Heart right ventricle (tissue), 16 donors: ENCODE results near the gene RGMA. TPM values are rescaled to one million over a fixed set of nuclear protein-coding genes. Genes with fewer than 3 reads are reported as not detected.
A peak's percentile ranks its signal among the peaks of the same experiment; 100 is the strongest.

ENCODE experiments used
- ATAC-seq, 8 donors: fragments of 200-7000 bp; cut with Tn5 transposase; one replicate each; pipeline ENCODE4 v1.9.1; 2020; ENCODE audit warnings: mild to moderate bottlenecking in 8 of 8, moderate library complexity in 8 of 8, moderate number of reproducible peaks in 1 of 8
- DNase-seq, 2 donors: peaks; one replicate each; pipeline ENCODE4 v3.0.0-alpha.2; 2020
- H3K27ac ChIP-seq, 10 donors: fragments of 200-600 bp; sonication (generic) in 2 of 10; one replicate each; pipeline versions ENCODE4 v1.5.0 to v1.8.0; 2020 to 2022; ENCODE audit warnings: mild to moderate bottlenecking in 3 of 10
- H3K27me3 ChIP-seq, 7 donors: fragments of 200-600 bp; one replicate each; pipeline ENCODE4 v1.8.0; 2021 to 2022; ENCODE audit warnings: mild to moderate bottlenecking in 2 of 7
- H3K36me3 ChIP-seq, 9 donors: fragments of 200-600 bp; sonication (generic) in 1 of 9; one replicate each; pipeline versions ENCODE4 v1.5.0 to v1.8.0; 2020 to 2022; ENCODE audit warnings: mild to moderate bottlenecking in 2 of 9
- H3K4me1 ChIP-seq, 9 donors: fragments of 200-600 bp; sonication (generic) in 1 of 9; one replicate each; pipeline versions ENCODE4 v1.5.0 to v1.8.0; 2020 to 2022; ENCODE audit warnings: mild to moderate bottlenecking in 4 of 9
- H3K4me3 ChIP-seq, 10 donors: fragments of 200-600 bp; sonication (generic) in 2 of 10; one replicate each; pipeline versions ENCODE4 v1.5.0 to v1.8.0; 2020 to 2022; ENCODE audit warnings: mild to moderate bottlenecking in 7 of 10, moderate library complexity in 2 of 10
- H3K9me3 ChIP-seq, 11 donors: fragments of 200-600 bp in 10 of 11; sonication (generic) in 2 of 11; one replicate each; pipeline versions ENCODE4 v1.5.0 to v1.8.0; 2013 to 2022; ENCODE audit warnings: mild to moderate bottlenecking in 2 of 11, control low read depth in 1 of 11, moderate library complexity in 1 of 11
- WGBS, 2 donors: extraction: QIAGEN DNeasy Blood & Tissue Kit; methylation state at CpG; one replicate each; pipeline ENCODE4 v1.1.7; 2013; ENCODE audit warnings: inconsistent platforms in 1 of 2; 5-methylcytosine and 5-hydroxymethylcytosine counted together
- intact Hi-C, 10 donors: fragments of 100-400 bp; cut with DNase I; formaldehyde crosslinking; loops; one replicate each; pipeline versions ENCODE4 v1.11.1 to v1.14.2; 2022
- polyA plus RNA-seq, 2 donors: library from polyadenylated mRNA; stranded (reverse); fragments of 200-250 nt; gene quantifications; one replicate each; pipeline ENCODE4 v1.2.3, GENCODE V29; 2013
- total RNA-seq, 10 donors: library from RNA; stranded (reverse); fragmentation: NEBNext Ultra II Directional in 3 of 10; extraction: Animal tissue kit (Norgen Biotek cat#: 25700) in 3 of 10; gene quantifications; one replicate each; pipeline versions ENCODE4 v1.2.1 to v1.2.4, GENCODE V29; 2021 to 2023
- TF ChIP-seq, protein P1 (sequence below), 9 donors: fragments of 200-600 bp; sonication (generic) in 2 of 9; IDR thresholded peaks; one replicate each; pipeline versions ENCODE4 v1.5.0 to v1.8.0; 2021 to 2022; ENCODE audit warnings: antibody characterized with exemption in 9 of 9, mild to moderate bottlenecking in 5 of 9, moderate library complexity in 1 of 9
- donor health status: Arrhythmogenic right ventricular cardiomyopathy.
- donor health status: ischemic (EF 13 %, LVEDD 7.1; RV severe dilation, severe dysfunction).
- donor health status: healthy with polysubstance abuse.
- donor health status: DM: no; HTN: yes; CAD: no.
- donor health status: DM: no; HTN: no; CAD: no.
- donor health status: ischemic (EF 25% LVEDD 6.9; RV normal size, moderate dysfunction).
- donor health status: ischemic (EF 25% LVEDD 5.7; RV mildly dilated, moderate dysfunction).
- donor health status: healthy.
- donor health status: DM: yes; HTN: yes; CAD: no.
- donor health status: Ischemic cardiomyopathy.
- donor health status: ischemic (EF 35%, LVEDD 5.7; RV mildly dilated, moderate dysfunction).
- donor health status: nonischemic (EF 11% LVEDD 7.7; RV severe dilation, severe dysfunction).
- donor health status: DM: yes; HTN: yes; CAD: no.
- donor health status: PGD.
- donor health status: ischemic (EF 29% LVEDD 5.4; RV normal size, mild dysfunction).
- donor health status: nonischemic (EF 23%, LVEDD 6.1; RV moderate dilation, normal function).

Gene RGMA
- total and polyA plus RNA-seq, 12 donors, result 4.9 to 33.8 (median 10.7) TPM

DNA sequence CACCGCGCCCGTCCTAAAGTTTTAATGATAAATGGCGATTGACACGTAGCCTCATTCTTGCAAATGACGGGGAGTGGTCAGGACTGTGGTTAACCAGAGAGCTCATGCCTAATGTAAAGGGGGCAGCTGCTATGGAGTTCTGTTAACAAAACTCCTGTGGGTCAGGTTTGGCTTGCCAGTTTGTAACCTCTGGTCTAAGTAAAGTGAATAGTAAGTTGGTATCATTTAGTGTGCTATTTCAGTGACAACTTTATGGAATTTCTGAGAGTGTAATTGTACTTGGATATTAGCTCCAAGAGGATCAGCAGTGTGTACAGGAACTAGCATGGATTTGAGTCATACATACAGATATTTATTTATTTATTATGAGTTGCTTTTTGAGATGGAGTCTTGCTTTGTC, 87.9 kb downstream of the RGMA start:
- no peaks in the 10 kb centered on the region for H3K27me3 ChIP-seq
- no peak for ATAC-seq
- no peak overlapping the region for H3K4me3 ChIP-seq
- TF ChIP-seq, protein P1, sequence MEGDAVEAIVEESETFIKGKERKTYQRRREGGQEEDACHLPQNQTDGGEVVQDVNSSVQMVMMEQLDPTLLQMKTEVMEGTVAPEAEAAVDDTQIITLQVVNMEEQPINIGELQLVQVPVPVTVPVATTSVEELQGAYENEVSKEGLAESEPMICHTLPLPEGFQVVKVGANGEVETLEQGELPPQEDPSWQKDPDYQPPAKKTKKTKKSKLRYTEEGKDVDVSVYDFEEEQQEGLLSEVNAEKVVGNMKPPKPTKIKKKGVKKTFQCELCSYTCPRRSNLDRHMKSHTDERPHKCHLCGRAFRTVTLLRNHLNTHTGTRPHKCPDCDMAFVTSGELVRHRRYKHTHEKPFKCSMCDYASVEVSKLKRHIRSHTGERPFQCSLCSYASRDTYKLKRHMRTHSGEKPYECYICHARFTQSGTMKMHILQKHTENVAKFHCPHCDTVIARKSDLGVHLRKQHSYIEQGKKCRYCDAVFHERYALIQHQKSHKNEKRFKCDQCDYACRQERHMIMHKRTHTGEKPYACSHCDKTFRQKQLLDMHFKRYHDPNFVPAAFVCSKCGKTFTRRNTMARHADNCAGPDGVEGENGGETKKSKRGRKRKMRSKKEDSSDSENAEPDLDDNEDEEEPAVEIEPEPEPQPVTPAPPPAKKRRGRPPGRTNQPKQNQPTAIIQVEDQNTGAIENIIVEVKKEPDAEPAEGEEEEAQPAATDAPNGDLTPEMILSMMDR (IDR thresholded peaks at IDR 0.05), result no peak
- peaks cover 0 to 6% (median 0%) of the 10 kb centered on the region in 9 donors for H3K4me1 ChIP-seq
- H3K36me3 ChIP-seq, result peaks cover 0 to 100% (median 91%) of the 10 kb centered on the region in 9 donors
- no peak for DNase-seq
- intact Hi-C loops, result loop anchor here in 1 of 10 donors (10.0 kb wide), 1 partner anchor 196 kb away; no protein-coding TSS in a partner anchor
- 95 to 96% methylated on average over 6 of the region's 6 CpGs for WGBS, 2 donors
- no peaks in the 10 kb centered on the region for H3K9me3 ChIP-seq
- H3K27ac ChIP-seq, result peak overlapping the region in 2 of 10 donors; percentile 30

DNA sequence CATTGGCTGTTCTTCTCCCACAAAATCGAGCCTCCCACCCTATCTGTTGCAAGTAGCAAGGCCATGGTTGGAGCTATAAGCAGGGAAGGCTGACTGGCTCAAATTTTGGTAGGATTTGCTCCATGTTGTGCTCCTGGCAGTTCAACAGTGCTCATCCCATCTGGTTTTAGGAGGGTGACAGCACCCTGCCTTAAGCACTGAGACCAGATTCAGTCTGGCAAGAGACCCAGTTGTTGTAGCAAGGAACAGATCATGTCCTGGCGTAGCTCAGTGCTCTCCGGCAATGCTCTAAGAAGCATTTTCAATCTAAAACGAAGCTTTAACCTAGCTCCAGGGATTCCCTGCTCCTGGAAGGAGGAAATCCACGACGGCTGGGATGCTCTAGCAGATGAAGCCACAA, 91.2 kb downstream of the RGMA start:
- ATAC-seq, result peak in 1 of 8 donors; percentile 24
- no peak overlapping the region for H3K27ac ChIP-seq
- H3K4me1 ChIP-seq, result peaks cover 0 to 8% (median 0%) of the 10 kb centered on the region in 9 donors
- H3K27me3 ChIP-seq, result no peaks in the 10 kb centered on the region
- H3K36me3 ChIP-seq, result peaks cover 0 to 100% (median 72%) of the 10 kb centered on the region in 9 donors
- no peak overlapping the region for H3K4me3 ChIP-seq
- TF ChIP-seq, protein P1 (IDR thresholded peaks at IDR 0.05), result no peak
- intact Hi-C loops, result loop anchor here in 1 of 10 donors (10.0 kb wide), 1 partner anchor 203 kb away; no protein-coding TSS in a partner anchor
- no peaks in the 10 kb centered on the region for H3K9me3 ChIP-seq
- no peak for DNase-seq
- 92 to 96% methylated on average over 6 of the region's 6 CpGs for WGBS, 2 donors

DNA sequence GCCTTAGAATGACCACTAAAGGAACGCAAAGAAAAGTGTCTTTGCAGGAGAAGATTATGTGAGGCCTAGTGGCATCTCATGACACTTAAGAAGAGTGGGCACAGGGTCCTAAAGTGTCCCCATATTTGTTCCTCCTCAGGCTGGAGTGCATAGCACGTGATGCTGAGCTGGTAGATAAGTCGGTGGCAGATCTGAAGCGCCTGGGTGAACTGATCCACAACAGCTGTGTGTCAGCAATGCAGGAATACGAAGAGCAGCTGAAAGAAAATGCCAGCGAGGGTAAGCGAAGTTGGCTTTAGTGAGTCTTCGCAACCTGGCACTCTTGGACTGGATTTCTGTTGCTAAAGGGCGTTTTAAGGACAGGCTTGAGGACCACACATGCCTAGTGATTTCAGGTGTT, 96.3 kb downstream of the RGMA start:
- 43 to 71% methylated on average over 9 of the region's 9 CpGs for WGBS, 2 donors
- intact Hi-C loops, result loop anchor here in 1 of 10 donors (10.0 kb wide), 1 partner anchor 198 kb away; no protein-coding TSS in a partner anchor
- Histone ChIP-seq H3K4me3 (no peak overlapping the region), H3K27me3 (no peaks in the 10 kb centered on the region), H3K9me3 (no peaks in the 10 kb centered on the region), H3K36me3 (peaks cover 0 to 100% (median 54%) of the 10 kb centered on the region in 9 donors), H3K4me1 (peaks cover 0 to 11% (median 0%) of the 10 kb centered on the region in 9 donors), H3K27ac (peak overlapping the region in 6 of 10 donors; percentile 7 to 44 (median 26))
- TF ChIP-seq, protein P1 (IDR thresholded peaks at IDR 0.05), result no peak
- DNase-seq (peak in 1 of 2 donors; percentile 27), ATAC-seq (peak; percentile 34 to 87 (median 76))

DNA sequence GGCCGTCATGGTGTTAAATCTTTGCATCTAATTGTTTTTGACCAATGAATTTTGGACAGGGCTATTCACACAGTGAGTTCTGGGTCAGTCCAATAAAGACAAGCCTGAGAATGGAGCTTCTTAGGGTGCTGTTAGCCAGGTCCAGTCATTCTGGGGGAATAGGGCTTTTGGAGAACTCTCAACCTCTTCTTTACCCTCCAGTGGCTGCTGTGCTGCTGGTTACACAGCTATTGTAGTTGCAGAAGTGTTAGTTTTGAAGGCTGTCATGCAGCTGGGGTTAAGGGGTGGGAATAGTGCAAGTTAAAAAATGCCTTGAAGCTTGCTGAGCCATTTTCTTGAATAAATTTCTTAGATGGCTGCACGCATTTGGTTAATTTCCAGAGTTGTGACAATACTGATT, 99.0 kb downstream of the RGMA start:
- 73 to 95% methylated on average over 2 of the region's 2 CpGs for WGBS, 2 donors
- ATAC-seq (no peak), DNase-seq (no peak)
- peaks cover 0 to 100% (median 52%) of the 10 kb centered on the region in 9 donors for H3K36me3 ChIP-seq
- H3K27ac ChIP-seq, result no peak overlapping the region
- peaks cover 0 to 11% (median 0%) of the 10 kb centered on the region in 9 donors for H3K4me1 ChIP-seq
- H3K4me3 ChIP-seq, result no peak overlapping the region
- intact Hi-C loops, result loop anchor here in 1 of 10 donors (10.0 kb wide), 1 partner anchor 195 kb away; no protein-coding TSS in a partner anchor
- TF ChIP-seq, protein P1 (IDR thresholded peaks at IDR 0.05), result no peak
- H3K9me3 ChIP-seq, result no peaks in the 10 kb centered on the region
- no peaks in the 10 kb centered on the region for H3K27me3 ChIP-seq
